Testis (tissue), 3 donors: ENCODE results near the gene SFXN1. TPM values are rescaled to one million over a fixed set of nuclear protein-coding genes. Genes with fewer than 3 reads are reported as not detected.

ENCODE experiments used
- DNase-seq: peaks from one replicate; pipeline ENCODE4 v3.0.0-alpha.2; 2019
- H3K27ac ChIP-seq, 2 donors: fragments of 200-600 bp; sonication (generic); one replicate each; pipeline ENCODE4 v1.5.1; 2019
- H3K27me3 ChIP-seq: fragments of 200-600 bp; sonication (generic); one replicate; pipeline ENCODE4 v1.5.1; 2019
- H3K36me3 ChIP-seq: fragments of 200-600 bp; sonication (generic); one replicate; pipeline ENCODE4 v1.5.1; 2017; ENCODE audit warnings: low read depth; ENCODE audit errors: missing control alignments
- H3K4me1 ChIP-seq: fragments of 200-600 bp; sonication (generic); one replicate; pipeline ENCODE4 v1.5.1; 2019
- H3K4me3 ChIP-seq, 2 donors: fragments of 200-600 bp; sonication (generic); one replicate each; pipeline ENCODE4 v1.5.1; 2017 to 2019
- H3K9me3 ChIP-seq: fragments of 200-600 bp; sonication (generic); one replicate; pipeline ENCODE4 v1.5.1; 2017
- POLR2A ChIP-seq: fragments of 450-650 bp; IDR thresholded peaks from one replicate; pipeline ENCODE4 v1.6.1; 2017; ENCODE audit warnings: antibody characterized with exemption, mild to moderate bottlenecking, moderate library complexity
- WGBS, 2 donors: methylation state at CpG; one replicate each; pipeline ENCODE4 v1.1.5; 2018; 5-methylcytosine and 5-hydroxymethylcytosine counted together
- intact Hi-C: fragments of 100-400 bp; cut with DNase I; formaldehyde crosslinking; loops from one replicate; pipeline ENCODE4 v1.15.1; 2023; ENCODE audit warnings: low total_unique reads
- polyA plus RNA-seq: library from polyadenylated mRNA; stranded (reverse); fragments of 350-450 nt; fragmentation: Illumina TruSeq; extraction: RNeasy Lipid Tissue Mini Kit (QIAGEN cat#74804); gene quantifications from one replicate; pipeline ENCODE4 v1.2.3, GENCODE V29; 2014; ENCODE audit warnings: low read depth, low replicate concordance; ENCODE audit not compliant: insufficient read depth
- total RNA-seq, 2 donors: library from RNA; depleted of rRNA; stranded (reverse); fragments of >200 nt; gene quantifications; one replicate each; pipeline ENCODE4 v1.2.3, GENCODE V29; 2016
- TF ChIP-seq, protein P1 (sequence below), 3 experiments: fragments of 450-650 bp in 2 of 3; fragments of 200-600 bp in 1 of 3; sonication (generic) in 1 of 3; IDR thresholded peaks; one replicate each; pipeline ENCODE4 v1.5.1; 2016 to 2019; ENCODE audit warnings: antibody characterized with exemption in 3 of 3, mild to moderate bottlenecking in 2 of 3, moderate library complexity in 1 of 3

The SFXN1 gene
- total and polyA plus RNA-seq, 3 donors from 2014 or later = 22.6 to 44.5 (median 29.3) TPM

DNA sequence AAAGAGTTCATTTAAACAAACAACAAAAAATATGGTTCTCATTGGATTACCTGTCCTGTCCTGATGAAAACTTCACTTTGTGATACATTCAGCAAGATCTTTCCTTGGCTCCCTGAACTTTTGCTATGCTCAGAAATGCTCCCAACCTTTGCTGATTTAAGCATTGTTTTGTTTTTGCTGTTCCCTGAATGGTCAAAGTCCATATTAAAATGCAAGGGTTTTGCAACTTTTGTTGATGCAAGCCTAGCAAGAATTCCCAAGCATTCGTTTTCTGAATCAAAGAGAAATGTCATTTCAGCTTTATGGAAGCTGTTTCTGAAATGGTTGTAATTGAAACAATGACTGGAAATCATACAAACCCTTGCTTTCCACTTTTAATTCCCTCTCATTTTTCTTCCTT, 3.1 kb upstream of the SFXN1 start:
- DNase-seq = no peak
- Histone ChIP-seq H3K27me3 (no peaks in the 10 kb centered on the region), H3K27ac (no peak overlapping the region), H3K4me3 (no peak overlapping the region), H3K36me3 (no peaks in the 10 kb centered on the region), H3K4me1 (peaks cover 7% of the 10 kb centered on the region), H3K9me3 (no peaks in the 10 kb centered on the region)
- TF ChIP-seq, protein P1, sequence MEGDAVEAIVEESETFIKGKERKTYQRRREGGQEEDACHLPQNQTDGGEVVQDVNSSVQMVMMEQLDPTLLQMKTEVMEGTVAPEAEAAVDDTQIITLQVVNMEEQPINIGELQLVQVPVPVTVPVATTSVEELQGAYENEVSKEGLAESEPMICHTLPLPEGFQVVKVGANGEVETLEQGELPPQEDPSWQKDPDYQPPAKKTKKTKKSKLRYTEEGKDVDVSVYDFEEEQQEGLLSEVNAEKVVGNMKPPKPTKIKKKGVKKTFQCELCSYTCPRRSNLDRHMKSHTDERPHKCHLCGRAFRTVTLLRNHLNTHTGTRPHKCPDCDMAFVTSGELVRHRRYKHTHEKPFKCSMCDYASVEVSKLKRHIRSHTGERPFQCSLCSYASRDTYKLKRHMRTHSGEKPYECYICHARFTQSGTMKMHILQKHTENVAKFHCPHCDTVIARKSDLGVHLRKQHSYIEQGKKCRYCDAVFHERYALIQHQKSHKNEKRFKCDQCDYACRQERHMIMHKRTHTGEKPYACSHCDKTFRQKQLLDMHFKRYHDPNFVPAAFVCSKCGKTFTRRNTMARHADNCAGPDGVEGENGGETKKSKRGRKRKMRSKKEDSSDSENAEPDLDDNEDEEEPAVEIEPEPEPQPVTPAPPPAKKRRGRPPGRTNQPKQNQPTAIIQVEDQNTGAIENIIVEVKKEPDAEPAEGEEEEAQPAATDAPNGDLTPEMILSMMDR (IDR thresholded peaks at IDR 0.05) = no peak
- TF ChIP-seq POLR2A = no peak
- intact Hi-C loops = no loop called here
- WGBS, 2 donors = 82 to 84% methylated on average over 1 of the region's 1 CpG

DNA sequence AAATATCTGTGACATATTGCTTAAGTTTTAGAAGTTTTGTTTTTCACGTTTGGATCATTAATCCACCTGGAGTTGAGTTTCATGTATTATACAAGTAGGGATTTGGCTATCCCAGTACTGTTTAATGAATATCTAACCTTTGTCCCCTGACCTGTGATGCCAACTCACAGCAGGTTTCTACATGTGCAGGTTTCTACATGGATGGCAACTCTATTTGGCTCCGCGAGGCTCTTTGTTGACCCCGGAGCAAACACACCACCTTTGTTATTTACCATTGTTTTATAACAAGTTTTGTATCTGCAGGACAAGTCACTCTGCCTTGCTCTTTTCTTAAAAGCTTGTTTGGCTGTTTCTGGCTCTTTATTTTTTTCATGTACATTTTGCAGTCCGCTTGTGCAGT, 920 bp upstream of the SFXN1 start:
- no peak for TF ChIP-seq POLR2A
- TF ChIP-seq, protein P1 (IDR thresholded peaks at IDR 0.05) = no peak
- H3K27me3 ChIP-seq = no peaks in the 10 kb centered on the region
- no peak overlapping the region for H3K27ac ChIP-seq
- peaks cover 7% of the 10 kb centered on the region for H3K4me1 ChIP-seq
- WGBS, 2 donors = 57 to 65% methylated on average over 5 of the region's 5 CpGs
- H3K4me3 ChIP-seq = no peak overlapping the region
- no peaks in the 10 kb centered on the region for H3K36me3 ChIP-seq
- no peak for DNase-seq
- intact Hi-C loops = no loop called here
- H3K9me3 ChIP-seq = no peaks in the 10 kb centered on the region

DNA sequence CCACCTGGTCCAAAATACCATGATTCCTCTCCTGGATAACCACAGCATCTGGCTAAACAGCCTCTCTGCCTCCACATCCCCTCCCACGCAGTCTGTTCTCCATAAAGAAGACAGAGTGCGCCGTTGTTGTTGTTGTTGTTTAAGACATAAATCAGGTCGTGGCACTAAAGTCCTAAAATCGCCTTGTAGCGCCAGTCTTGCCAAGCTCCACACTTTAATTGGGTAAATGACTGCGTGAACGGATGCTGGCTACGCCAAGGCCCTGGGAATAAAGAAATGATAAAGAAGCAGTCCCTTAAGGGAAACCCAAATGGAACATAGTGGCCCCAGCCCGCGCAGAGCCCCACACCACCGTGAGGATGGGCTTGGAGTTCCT, 364 bp upstream of the SFXN1 start:
- intact Hi-C loops = no loop called here
- TF ChIP-seq POLR2A = no peak
- TF ChIP-seq, protein P1 (IDR thresholded peaks at IDR 0.05) = no peak
- Histone ChIP-seq H3K4me3 (peak overlapping the region; percentile 84 to 85), H3K9me3 (no peaks in the 10 kb centered on the region), H3K27ac (peak overlapping the region; percentile 33 to 82), H3K36me3 (no peaks in the 10 kb centered on the region), H3K27me3 (no peaks in the 10 kb centered on the region), H3K4me1 (peaks cover 7% of the 10 kb centered on the region)
- no peak for DNase-seq
- WGBS, 2 donors = 1 to 4% methylated on average over 9 to 12 of the region's 12 CpGs

DNA sequence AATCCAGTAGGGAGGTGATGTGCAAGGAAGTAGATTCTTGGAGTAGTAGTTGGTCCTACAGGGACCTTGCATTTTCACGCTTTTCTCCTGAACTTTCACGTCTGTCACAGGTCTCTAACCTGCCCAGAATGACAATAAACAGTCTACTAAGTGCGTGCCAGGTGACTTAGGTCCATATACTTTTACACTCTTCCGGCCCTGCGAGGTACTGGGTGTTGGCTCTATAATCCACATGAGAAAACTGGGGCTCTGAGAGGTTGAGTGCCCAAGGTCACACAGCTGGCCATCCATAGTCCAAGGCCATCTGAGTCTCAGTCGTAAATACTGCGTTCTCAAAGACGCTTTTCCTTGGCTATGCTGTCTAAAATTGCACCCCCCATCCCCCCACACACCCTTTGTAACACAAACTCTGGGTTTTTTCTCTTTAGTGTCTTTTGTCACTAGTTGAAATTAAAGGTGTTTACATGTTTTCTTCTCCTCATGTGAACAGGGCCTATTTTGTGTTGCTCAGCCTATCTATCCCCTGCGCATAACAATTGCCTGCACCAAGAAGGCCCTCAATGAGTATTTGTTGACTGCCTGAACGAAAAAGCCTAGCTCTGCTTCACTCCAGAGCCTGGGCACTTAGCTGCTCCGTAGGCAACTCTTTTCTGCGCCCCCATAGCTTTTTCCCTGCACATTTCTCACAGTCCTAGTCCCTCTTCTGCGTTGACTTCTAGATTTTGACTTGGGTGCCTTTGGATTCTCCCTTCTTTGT, 943 bp downstream of the SFXN1 start:
- no peak for DNase-seq
- Histone ChIP-seq H3K27ac (peak overlapping the region; percentile 68 to 82), H3K4me1 (peaks cover 7% of the 10 kb centered on the region), H3K9me3 (no peaks in the 10 kb centered on the region), H3K4me3 (peak overlapping the region; percentile 84 to 85), H3K27me3 (no peaks in the 10 kb centered on the region), H3K36me3 (no peaks in the 10 kb centered on the region)
- TF ChIP-seq, protein P1 (IDR thresholded peaks at IDR 0.05) = no peak
- no peak for TF ChIP-seq POLR2A
- WGBS, 2 donors = 16 to 19% methylated on average over 13 of the region's 13 CpGs
- intact Hi-C loops = no loop called here

DNA sequence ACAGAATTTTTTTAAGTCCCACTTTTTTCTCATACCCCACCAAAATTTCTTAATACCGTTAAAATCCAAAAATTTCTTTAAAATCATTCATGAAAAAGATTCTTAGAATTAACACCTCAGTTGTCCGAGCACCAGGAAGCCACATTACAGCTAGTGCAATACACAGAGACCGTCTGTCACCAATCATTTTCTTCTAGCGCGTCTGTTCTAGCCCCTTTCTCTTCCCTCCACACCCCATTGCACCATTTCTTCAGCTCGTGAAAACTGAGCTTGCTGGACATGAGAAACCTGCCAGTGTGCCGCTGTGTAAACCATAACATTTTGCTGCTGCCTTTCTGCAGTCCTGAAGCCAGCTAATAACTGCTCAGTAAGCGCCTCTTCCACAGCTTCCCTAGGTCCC, 5.0 kb downstream of the SFXN1 start:
- WGBS, 2 donors = 93 to 99% methylated on average over 8 of the region's 8 CpGs
- TF ChIP-seq POLR2A = no peak
- TF ChIP-seq, protein P1 (IDR thresholded peaks at IDR 0.05) = no peak
- Histone ChIP-seq H3K4me1 (peaks cover 7% of the 10 kb centered on the region), H3K27me3 (no peaks in the 10 kb centered on the region), H3K9me3 (no peaks in the 10 kb centered on the region), H3K36me3 (no peaks in the 10 kb centered on the region), H3K27ac (no peak overlapping the region), H3K4me3 (no peak overlapping the region)
- intact Hi-C loops = no loop called here
- DNase-seq = no peak
